HG02870 (cell line): Measurements from ENCODE around the gene FMNL3.
"Not testable (repeated sequence)": the region's sequence is repeated elsewhere in the genome, so short reads cannot be mapped to it uniquely, and the experiment has no call there.

Source experiments
- ATAC-seq: cut with Tn5 transposase; IDR thresholded peaks from one replicate; pipeline ENCODE4 v1.9.1; 2021; ENCODE audit warnings: mild to moderate bottlenecking, moderate library complexity; ENCODE audit not compliant: unreplicated experiment

The FMNL3 gene

GRCh38 chr12:49610785-49611184 lies 96.4 kb downstream of the FMNL3 start:
- ATAC-seq, result not testable (repeated sequence)

DNA sequence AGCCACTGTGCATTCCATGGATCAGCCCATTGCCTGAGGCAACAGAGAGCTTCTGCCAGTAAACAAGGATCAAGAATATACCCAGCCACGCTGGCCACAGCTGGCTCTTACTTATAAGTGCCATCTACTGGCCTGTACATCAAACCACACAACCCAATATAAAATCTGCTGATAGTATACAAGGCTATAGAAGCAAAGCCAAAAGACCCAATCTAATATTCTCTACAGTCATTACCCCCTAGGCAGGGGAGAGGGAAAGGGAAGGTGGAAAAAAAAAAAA lies 97.4 kb downstream of the FMNL3 start:
- no peak for ATAC-seq

DNA sequence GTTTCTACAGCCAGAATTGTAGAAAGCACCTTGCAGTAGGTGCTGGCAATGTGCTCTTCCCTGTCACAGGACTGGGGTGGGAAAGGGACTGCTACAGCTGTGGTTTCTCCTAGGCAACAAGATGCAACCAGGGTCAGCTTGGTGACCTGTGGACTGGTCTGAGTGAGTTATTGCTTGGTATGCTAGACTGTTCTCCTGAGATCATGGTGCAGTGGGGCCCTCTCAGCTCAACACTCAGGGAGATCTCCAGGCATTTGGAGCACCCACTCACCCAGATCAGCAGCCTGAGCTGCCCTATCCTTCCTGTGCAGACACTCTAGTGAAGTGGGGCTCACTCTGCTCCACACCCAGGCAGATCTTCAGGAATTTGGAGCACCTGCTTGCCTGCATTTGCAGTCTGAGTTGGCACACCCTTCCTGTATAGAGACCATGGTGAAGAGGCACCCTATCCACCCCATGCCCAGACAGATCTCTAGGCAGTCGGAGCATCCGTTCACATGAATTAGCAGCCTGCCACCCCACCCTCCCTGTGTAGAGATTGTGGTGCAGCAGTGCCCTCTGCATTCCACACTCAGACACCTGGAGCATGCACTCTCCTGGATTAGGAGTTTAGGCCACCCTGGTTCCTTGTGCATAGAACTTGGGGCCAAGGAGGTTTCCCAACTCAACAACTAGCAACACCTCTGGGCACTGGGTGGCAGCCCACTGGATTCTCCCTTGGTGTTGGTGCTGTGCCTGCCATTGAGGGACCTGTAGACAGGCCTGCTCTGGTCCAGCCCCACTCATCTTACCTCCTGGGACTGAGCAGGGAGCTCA lies 97.9 kb downstream of the FMNL3 start:
- no peak for ATAC-seq

DNA sequence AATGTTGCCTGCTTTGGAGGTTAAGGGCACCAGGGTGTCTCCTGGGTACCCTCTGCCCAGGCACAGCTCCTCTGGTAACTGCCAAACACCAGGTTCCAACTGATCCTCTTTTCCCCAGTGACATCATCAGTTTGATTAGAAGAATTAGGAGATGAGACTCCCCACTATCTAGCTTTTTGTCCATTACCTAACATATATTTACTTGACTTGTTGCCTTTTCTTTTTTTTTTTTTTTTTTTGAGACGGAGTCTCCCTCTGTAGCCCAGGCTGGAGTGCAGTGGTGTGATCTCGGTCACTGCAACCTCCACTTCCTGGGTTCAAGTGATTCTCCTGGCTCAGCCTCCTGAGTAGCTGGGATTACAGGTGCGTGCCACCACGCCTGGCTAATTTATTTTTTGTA lies 101.7 kb downstream of the FMNL3 start, which contains the start of gene FAM186B:
Gene FAM186B (minus strand): TSS at position 101 of the 400 bp plus-strand sequence. CDS start 162 bp downstream, outside the sequence.
- not testable (repeated sequence) for ATAC-seq

GRCh38 chr12:49604856-49605255 lies 102.3 kb downstream of the FMNL3 start:
- ATAC-seq, result no peak

- no peak for ATAC-seq
Observed at GRCh38 chr12:49603721-49604120, 103.5 kb downstream of the FMNL3 start.

DNA sequence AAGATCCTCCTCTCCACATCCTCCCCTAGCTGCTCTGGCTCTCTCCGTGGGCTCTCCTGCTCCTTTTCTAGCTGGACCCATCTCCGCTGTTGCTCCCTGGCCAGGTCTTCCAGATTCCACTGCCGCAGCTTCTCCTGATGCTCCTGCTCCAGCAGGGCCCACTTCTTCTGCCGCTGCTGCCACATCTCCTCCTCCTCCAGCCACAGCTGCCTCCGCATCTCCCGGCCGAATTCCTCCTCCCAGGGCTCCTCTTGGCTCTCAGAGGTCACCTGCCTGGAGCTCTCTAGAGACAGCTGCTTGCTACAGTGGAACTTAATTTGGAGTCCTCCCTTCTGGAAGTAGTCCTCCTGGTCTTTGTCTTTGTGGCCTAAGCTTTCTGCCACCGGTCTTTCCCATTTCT lies 107.2 kb downstream of the FMNL3 start:
- no peak for ATAC-seq

GRCh38 chr12:49598527-49598926 lies 108.7 kb downstream of the FMNL3 start:
- no peak for ATAC-seq

- ATAC-seq, result no peak
Observed at GRCh38 chr12:49588721-49589516, 118.3 kb downstream of the FMNL3 start.

DNA sequence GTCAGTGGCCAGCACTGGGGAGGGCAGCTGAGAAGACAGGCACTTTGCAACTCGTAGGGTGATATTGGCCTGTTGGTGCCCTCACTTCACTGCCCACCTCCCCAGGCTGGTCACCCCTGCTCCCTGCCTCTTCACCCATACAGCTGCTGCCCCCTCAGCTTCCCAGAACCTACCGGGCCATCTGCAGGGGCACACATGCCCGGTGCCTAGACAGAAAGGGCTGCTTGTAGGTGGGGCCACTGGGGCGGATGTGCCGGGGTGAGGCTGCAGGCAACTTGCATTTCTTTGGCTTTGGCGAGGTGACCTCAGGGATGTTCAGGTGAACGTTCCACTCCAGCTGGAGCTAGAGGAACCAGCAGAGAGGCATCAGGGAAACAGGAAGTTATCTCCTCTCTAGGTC lies 118.9 kb downstream of the FMNL3 start:
- ATAC-seq, result no peak

- ATAC-seq, result no peak
Observed at GRCh38 chr12:49587174-49587908, 119.9 kb downstream of the FMNL3 start.
